Measurements from ENCODE around the gene ACTL6A. TPM values are rescaled to one million over a fixed set of nuclear protein-coding genes. Genes with fewer than 3 reads are reported as not detected.

Gene ACTL6A
- polyA plus RNA-seq, 5 donors, result 93.8 to 132 (median 101) TPM

- peak in 1 of 2 donors; percentile 58 for DNase-seq
Observed at GRCh38 chr3:179563271-179563783, 601 bp downstream of the ACTL6A start.

GRCh38 chr3:179565496-179565895 lies 2.8 kb downstream of the ACTL6A start:
- DNase-seq, result no peak

- DNase-seq, result no peak
Observed at GRCh38 chr3:179580992-179581391, 18.3 kb downstream of the ACTL6A start.

- no peak for DNase-seq
Observed at GRCh38 chr3:179589143-179589542, 26.4 kb downstream of the ACTL6A start.

GRCh38 chr3:179590669-179591068 lies 27.9 kb downstream of the ACTL6A start:
- no peak for DNase-seq

- no peak for DNase-seq
Observed at GRCh38 chr3:179591313-179591712, 28.6 kb downstream of the ACTL6A start.

- DNase-seq, result no peak
Observed at GRCh38 chr3:179599531-179599930, 36.8 kb downstream of the ACTL6A start.

- DNase-seq, result no peak
Observed at GRCh38 chr3:179603321-179603720, 40.6 kb downstream of the ACTL6A start.

- DNase-seq, result no peak
Observed at GRCh38 chr3:179603831-179604230, 41.1 kb downstream of the ACTL6A start.

- peak; percentile 96 to 97 for DNase-seq
Observed at GRCh38 chr3:179604321-179605078, 41.8 kb downstream of the ACTL6A start, which contains the start of the genes MRPL47 and NDUFB5. TSS of gene MRPL47 (minus strand) at chr3:179604638. CDS start at chr3:179604624, 14 bp downstream. TSS of gene NDUFB5 (plus strand) at chr3:179604794. CDS start at chr3:179604816, 22 bp downstream.

- DNase-seq, result no peak
Observed at GRCh38 chr3:179606534-179607085, 43.9 kb downstream of the ACTL6A start.

GRCh38 chr3:179608931-179609720 lies 46.4 kb downstream of the ACTL6A start:
- DNase-seq, result no peak

GRCh38 chr3:179610066-179610465 lies 47.3 kb downstream of the ACTL6A start:
- no peak for DNase-seq

GRCh38 chr3:179613807-179614206 lies 51.1 kb downstream of the ACTL6A start:
- no peak for DNase-seq

- DNase-seq, result no peak
Observed at GRCh38 chr3:179615458-179616173, 52.9 kb downstream of the ACTL6A start.

- no peak for DNase-seq
Observed at GRCh38 chr3:179622023-179622422, 59.3 kb downstream of the ACTL6A start.

GRCh38 chr3:179624451-179624850 lies 61.7 kb downstream of the ACTL6A start:
- DNase-seq, result no peak

- no peak for DNase-seq
Observed at GRCh38 chr3:179630753-179631451, 68.2 kb downstream of the ACTL6A start.
